Activated naive CD8-positive, alpha-beta T cell treated with anti-CD3 and anti-CD28 coated beads, Interleukin-2, amount 50 U/mL, for 24 hours (primary cell): ENCODE results near the gene NIPAL3.

Source experiments
- ATAC-seq: fragments of 150-1000 bp; cut with Tn5 transposase; one replicate; pipeline ENCODE4 v1.10.0; 2021
- DNase-seq: peaks from one replicate; pipeline ENCODE4 v3.0.0; 2021
- H3K27ac Mint-ChIP-seq: one replicate; pipeline ENCODE4 v1.8.0; 2021; ENCODE audit warnings: mild to moderate bottlenecking, mixed read lengths
- H3K27me3 Mint-ChIP-seq: one replicate; pipeline ENCODE4 v1.8.0; 2021; ENCODE audit warnings: mixed read lengths
- H3K36me3 Mint-ChIP-seq: one replicate; pipeline ENCODE4 v1.8.0; 2021; ENCODE audit warnings: low read depth, mixed read lengths
- H3K4me1 Mint-ChIP-seq: one replicate; pipeline ENCODE4 v1.8.0; 2021; ENCODE audit warnings: mixed read lengths
- H3K4me3 Mint-ChIP-seq: one replicate; pipeline ENCODE4 v1.8.0; 2021; ENCODE audit warnings: mild to moderate bottlenecking, moderate library complexity, mixed read lengths
- H3K9me3 Mint-ChIP-seq: one replicate; pipeline ENCODE4 v1.8.0; 2021; ENCODE audit warnings: mixed read lengths

Gene NIPAL3

GRCh38 chr1:24415334-24415909 lies at the start of gene NIPAL3:
Gene NIPAL3 (plus strand): TSS chr1:24415802. CDS start chr1:24419548, 3,746 bp downstream.
- peaks cover 64% of the 10 kb centered on the region for H3K4me1 Mint-ChIP-seq
- peak within 1 kb of the TSS; percentile 80 for H3K27ac Mint-ChIP-seq
- peaks cover 10% of the 10 kb centered on the region for H3K36me3 Mint-ChIP-seq
- H3K9me3 Mint-ChIP-seq = no peaks in the 10 kb centered on the region
- no peaks in the 10 kb centered on the region for H3K27me3 Mint-ChIP-seq
- peak; percentile 91 for ATAC-seq
- peak within 1 kb of the TSS; percentile 96 for H3K4me3 Mint-ChIP-seq
- DNase-seq = peak; percentile 96

- peaks cover 18% of the 10 kb centered on the region for H3K4me1 Mint-ChIP-seq
- peaks cover 2% of the 10 kb centered on the region for H3K36me3 Mint-ChIP-seq
- H3K27me3 Mint-ChIP-seq = no peaks in the 10 kb centered on the region
- H3K9me3 Mint-ChIP-seq = no peaks in the 10 kb centered on the region
- no peak overlapping the region for H3K27ac Mint-ChIP-seq
- H3K4me3 Mint-ChIP-seq = no peak overlapping the region
- ATAC-seq = no peak
- DNase-seq = no peak
Measured at GRCh38 chr1:24366707-24367106, 48.9 kb upstream of the NIPAL3 start.

GRCh38 chr1:24369199-24369598 lies 46.4 kb upstream of the NIPAL3 start:
- ATAC-seq (no peak), DNase-seq (no peak)
- H3K4me3 Mint-ChIP-seq = no peak overlapping the region
- no peak overlapping the region for H3K27ac Mint-ChIP-seq
- H3K9me3 Mint-ChIP-seq = no peaks in the 10 kb centered on the region
- no peaks in the 10 kb centered on the region for H3K27me3 Mint-ChIP-seq
- H3K4me1 Mint-ChIP-seq = peaks cover 21% of the 10 kb centered on the region
- peaks cover 2% of the 10 kb centered on the region for H3K36me3 Mint-ChIP-seq

GRCh38 chr1:24369801-24370200 lies 45.8 kb upstream of the NIPAL3 start:
- Mint-ChIP-seq H3K4me3 (no peak overlapping the region), H3K36me3 (peaks cover 2% of the 10 kb centered on the region), H3K9me3 (no peaks in the 10 kb centered on the region), H3K27me3 (no peaks in the 10 kb centered on the region), H3K4me1 (peaks cover 16% of the 10 kb centered on the region), H3K27ac (no peak overlapping the region)
- ATAC-seq = no peak
- DNase-seq = no peak

GRCh38 chr1:24373044-24373443 lies 42.6 kb upstream of the NIPAL3 start:
- Mint-ChIP-seq H3K27me3 (no peaks in the 10 kb centered on the region), H3K4me3 (no peak overlapping the region), H3K4me1 (peaks cover 3% of the 10 kb centered on the region), H3K27ac (no peak overlapping the region), H3K36me3 (peaks cover 1% of the 10 kb centered on the region), H3K9me3 (no peaks in the 10 kb centered on the region)
- no peak for DNase-seq
- ATAC-seq = peak; percentile 49

- Mint-ChIP-seq H3K9me3 (no peaks in the 10 kb centered on the region), H3K4me1 (peaks cover 3% of the 10 kb centered on the region), H3K27me3 (no peaks in the 10 kb centered on the region), H3K36me3 (no peaks in the 10 kb centered on the region), H3K4me3 (no peak overlapping the region), H3K27ac (no peak overlapping the region)
- ATAC-seq (no peak), DNase-seq (no peak)
Measured at GRCh38 chr1:24373710-24374109, 41.9 kb upstream of the NIPAL3 start.

GRCh38 chr1:24374891-24375786 lies 40.5 kb upstream of the NIPAL3 start:
- no peak for ATAC-seq
- DNase-seq = no peak
- H3K27ac Mint-ChIP-seq = no peak overlapping the region
- H3K4me1 Mint-ChIP-seq = peaks cover 3% of the 10 kb centered on the region
- H3K4me3 Mint-ChIP-seq = no peak overlapping the region
- H3K36me3 Mint-ChIP-seq = no peaks in the 10 kb centered on the region
- no peaks in the 10 kb centered on the region for H3K9me3 Mint-ChIP-seq
- H3K27me3 Mint-ChIP-seq = no peaks in the 10 kb centered on the region

- peaks cover 5% of the 10 kb centered on the region for H3K36me3 Mint-ChIP-seq
- H3K9me3 Mint-ChIP-seq = no peaks in the 10 kb centered on the region
- no peak overlapping the region for H3K27ac Mint-ChIP-seq
- peaks cover 9% of the 10 kb centered on the region for H3K4me1 Mint-ChIP-seq
- no peak for ATAC-seq
- no peak overlapping the region for H3K4me3 Mint-ChIP-seq
- DNase-seq = no peak
- H3K27me3 Mint-ChIP-seq = no peaks in the 10 kb centered on the region
Measured at GRCh38 chr1:24379733-24380315, 35.8 kb upstream of the NIPAL3 start.

GRCh38 chr1:24380508-24380907 lies 35.1 kb upstream of the NIPAL3 start:
- H3K4me3 Mint-ChIP-seq = no peak overlapping the region
- DNase-seq (no peak), ATAC-seq (no peak)
- no peaks in the 10 kb centered on the region for H3K9me3 Mint-ChIP-seq
- no peaks in the 10 kb centered on the region for H3K27me3 Mint-ChIP-seq
- H3K4me1 Mint-ChIP-seq = peaks cover 15% of the 10 kb centered on the region
- peaks cover 5% of the 10 kb centered on the region for H3K36me3 Mint-ChIP-seq
- no peak overlapping the region for H3K27ac Mint-ChIP-seq

GRCh38 chr1:24381256-24381655 lies 34.3 kb upstream of the NIPAL3 start:
- H3K27ac Mint-ChIP-seq = no peak overlapping the region
- no peak for DNase-seq
- no peaks in the 10 kb centered on the region for H3K9me3 Mint-ChIP-seq
- no peaks in the 10 kb centered on the region for H3K27me3 Mint-ChIP-seq
- H3K36me3 Mint-ChIP-seq = peaks cover 5% of the 10 kb centered on the region
- ATAC-seq = no peak
- no peak overlapping the region for H3K4me3 Mint-ChIP-seq
- H3K4me1 Mint-ChIP-seq = peaks cover 22% of the 10 kb centered on the region

GRCh38 chr1:24382165-24382577 lies 33.4 kb upstream of the NIPAL3 start:
- Mint-ChIP-seq H3K4me1 (peaks cover 28% of the 10 kb centered on the region), H3K36me3 (peaks cover 5% of the 10 kb centered on the region), H3K27ac (no peak overlapping the region), H3K27me3 (no peaks in the 10 kb centered on the region), H3K4me3 (no peak overlapping the region), H3K9me3 (no peaks in the 10 kb centered on the region)
- DNase-seq (no peak), ATAC-seq (no peak)

- no peaks in the 10 kb centered on the region for H3K27me3 Mint-ChIP-seq
- peaks cover 28% of the 10 kb centered on the region for H3K4me1 Mint-ChIP-seq
- DNase-seq (no peak), ATAC-seq (no peak)
- peaks cover 5% of the 10 kb centered on the region for H3K36me3 Mint-ChIP-seq
- no peak overlapping the region for H3K4me3 Mint-ChIP-seq
- no peak overlapping the region for H3K27ac Mint-ChIP-seq
- no peaks in the 10 kb centered on the region for H3K9me3 Mint-ChIP-seq
Measured at GRCh38 chr1:24383381-24383940, 32.1 kb upstream of the NIPAL3 start.

GRCh38 chr1:24384251-24385090 lies 31.1 kb upstream of the NIPAL3 start:
- Mint-ChIP-seq H3K4me1 (peaks cover 28% of the 10 kb centered on the region), H3K27ac (no peak overlapping the region), H3K36me3 (peaks cover 5% of the 10 kb centered on the region), H3K4me3 (no peak overlapping the region), H3K27me3 (no peaks in the 10 kb centered on the region), H3K9me3 (no peaks in the 10 kb centered on the region)
- ATAC-seq (peak; percentile 77), DNase-seq (peak; percentile 35)
